Daoy (cell line): ENCODE data around the gene ASB16. TPM values are rescaled to one million over a fixed set of nuclear protein-coding genes. Genes with fewer than 3 reads are reported as not detected.

ENCODE experiments used
- DNase-seq: peaks from one replicate; pipeline ENCODE4 v3.0.0-alpha.2; 2015; ENCODE audit warnings: low read depth
- total RNA-seq: library from RNA; depleted of rRNA; stranded (reverse); fragments of >200 nt; shearing (Covaris generic); gene quantifications from 2 replicates; pipeline ENCODE4 v1.2.3, GENCODE V29; 2014

Gene ASB16
- total RNA-seq, 1 experiment from 2014 or later = not detected

- DNase-seq = no peak
Observed at GRCh38 chr17:44207319-44207718, 36.8 kb downstream of the ASB16 start.

GRCh38 chr17:44207743-44208142 is 37.2 kb downstream of the ASB16 start:
- no peak for DNase-seq

GRCh38 chr17:44209786-44210341 is 39.4 kb downstream of the ASB16 start:
- DNase-seq = no peak

GRCh38 chr17:44210342-44211192 is 40.1 kb downstream of the ASB16 start:
- peak; percentile 86 for DNase-seq

GRCh38 chr17:44211281-44212265 is 41.1 kb downstream of the ASB16 start:
- no peak for DNase-seq

GRCh38 chr17:44212507-44213402 is 42.3 kb downstream of the ASB16 start:
- no peak for DNase-seq

GRCh38 chr17:44213403-44214229 is 43.1 kb downstream of the ASB16 start:
- DNase-seq = no peak

- no peak for DNase-seq
Observed at GRCh38 chr17:44214230-44214494, 43.7 kb downstream of the ASB16 start.

- no peak for DNase-seq
Observed at GRCh38 chr17:44214896-44215295, 44.4 kb downstream of the ASB16 start.

- no peak for DNase-seq
Observed at GRCh38 chr17:44216173-44216572, 45.7 kb downstream of the ASB16 start.

- DNase-seq = no peak
Observed at GRCh38 chr17:44216694-44217093, 46.2 kb downstream of the ASB16 start.

- DNase-seq = no peak
Observed at GRCh38 chr17:44217738-44218343, 47.3 kb downstream of the ASB16 start.

- peak; percentile 92 for DNase-seq
Observed at GRCh38 chr17:44218344-44219107, 48.0 kb downstream of the ASB16 start.

GRCh38 chr17:44219108-44219615 is 48.7 kb downstream of the ASB16 start:
- peak; percentile 77 for DNase-seq

GRCh38 chr17:44219616-44220212 is 49.2 kb downstream of the ASB16 start, which contains the start of gene UBTF:
UBTF (minus strand) TSS chr17:44219675; CDS start chr17:44218229, 1,446 bp downstream.
- DNase-seq = peak; percentile 70

GRCh38 chr17:44220213-44221083 is 49.9 kb downstream of the ASB16 start:
- peak; percentile 56 for DNase-seq

- peak; percentile 79 for DNase-seq
Observed at GRCh38 chr17:44221084-44221861, 50.8 kb downstream of the ASB16 start.
